Measurements from ENCODE around the gene RFTN1. TPM values are rescaled to one million over a fixed set of nuclear protein-coding genes. Genes with fewer than 3 reads are reported as not detected.

RFTN1 gene
- total and polyA plus RNA-seq, 9 donors = 25.2 to 63.1 (median 46.4) TPM

DNA sequence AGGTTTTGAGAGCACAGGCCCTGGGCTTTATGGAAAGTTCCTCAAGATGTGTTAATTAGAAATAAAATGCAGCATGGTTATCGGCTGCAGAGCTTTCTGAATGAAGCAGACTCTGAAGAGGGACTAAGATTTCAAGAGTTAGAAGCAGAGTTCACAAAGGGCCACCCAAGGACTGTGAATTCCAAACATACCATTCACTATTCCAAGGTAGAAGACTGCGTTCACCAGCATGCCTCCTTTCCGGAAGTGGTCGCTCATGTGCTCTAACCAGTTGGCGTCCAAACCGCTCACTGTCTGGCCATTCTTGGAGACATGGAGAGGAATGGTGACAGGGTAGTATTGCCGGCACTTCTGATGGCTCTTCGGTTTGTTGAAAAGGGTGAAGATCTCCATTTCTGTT, 143.6 kb downstream of the RFTN1 start:
- DNase-seq = no peak
- H3K4me3 ChIP-seq = no peak overlapping the region
- WGBS, 3 donors = 83 to 92% (median 89%) methylated on average over 8 of the region's 8 CpGs
- H3K4me1 ChIP-seq (ENCODE audit: insufficient read depth) = peaks cover 17% of the 10 kb centered on the region
- H3K27ac ChIP-seq = no peak overlapping the region
- no peak for TF ChIP-seq CTCF (IDR thresholded peaks at IDR 0.05)
- no peak for TF ChIP-seq POLR2A (IDR thresholded peaks at IDR 0.05)
- no peak for TF ChIP-seq EP300 (IDR thresholded peaks at IDR 0.05)
- no peaks in the 10 kb centered on the region for H3K36me3 ChIP-seq
- H3K9me3 ChIP-seq = no peaks in the 10 kb centered on the region
- intact Hi-C loops (cut with DNase I) = no loop called here
- H3K27me3 ChIP-seq = no peaks in the 10 kb centered on the region

DNA sequence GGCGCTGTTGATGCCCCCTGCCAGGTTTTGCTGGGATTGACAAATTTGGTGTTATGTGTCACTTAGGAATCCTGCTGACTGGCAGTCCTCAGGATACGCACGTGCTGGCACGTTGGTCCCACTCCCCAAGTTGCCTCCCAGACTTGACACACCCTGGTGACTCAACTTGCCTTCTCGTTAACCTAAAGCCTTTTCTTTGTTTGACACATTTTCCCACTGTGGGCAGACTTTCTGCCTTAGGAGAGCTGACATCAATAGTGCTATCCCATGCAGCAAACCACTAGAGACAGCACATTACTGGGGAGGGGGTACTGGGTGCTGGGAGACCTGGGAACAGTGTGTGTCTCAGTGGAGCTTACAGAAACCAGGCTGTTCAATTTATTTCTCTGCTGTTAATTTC, 144.2 kb downstream of the RFTN1 start:
- H3K4me1 ChIP-seq (ENCODE audit: insufficient read depth) = peaks cover 17% of the 10 kb centered on the region
- H3K4me3 ChIP-seq = no peak overlapping the region
- no peak for DNase-seq
- H3K36me3 ChIP-seq = no peaks in the 10 kb centered on the region
- 93 to 94% (median 94%) methylated on average over 5 of the region's 5 CpGs for WGBS, 3 donors
- no peaks in the 10 kb centered on the region for H3K27me3 ChIP-seq
- no peaks in the 10 kb centered on the region for H3K9me3 ChIP-seq
- TF ChIP-seq CTCF (IDR thresholded peaks at IDR 0.05) = no peak
- intact Hi-C loops (cut with DNase I) = no loop called here
- H3K27ac ChIP-seq = no peak overlapping the region

DNA sequence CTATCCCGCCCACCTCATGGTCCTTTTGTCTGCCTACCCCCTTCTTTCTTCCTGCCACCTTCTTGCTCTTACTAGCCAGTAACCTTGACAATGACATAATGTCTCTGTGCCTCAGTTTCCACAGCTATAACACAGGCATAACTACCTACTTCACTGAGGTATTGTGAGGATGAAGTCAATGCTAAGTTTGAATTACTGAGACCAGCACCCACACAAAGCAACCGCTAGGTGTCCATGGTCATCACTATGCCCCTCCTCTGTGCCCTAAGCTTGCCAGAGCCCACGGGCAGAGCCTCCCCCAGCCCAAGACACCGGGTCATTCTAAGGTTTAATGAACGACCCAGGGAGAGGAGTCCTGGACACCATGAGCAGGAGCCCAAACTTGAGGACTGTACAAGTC, 146.9 kb downstream of the RFTN1 start:
- peaks cover 9% of the 10 kb centered on the region for H3K4me1 ChIP-seq (ENCODE audit: insufficient read depth)
- WGBS, 3 donors = 79 to 91% (median 89%) methylated on average over 5 of the region's 5 CpGs
- TF ChIP-seq EP300 (IDR thresholded peaks at IDR 0.05) (no peak), CTCF (IDR thresholded peaks at IDR 0.05) (no peak), POLR2A (IDR thresholded peaks at IDR 0.05) (no peak)
- no peaks in the 10 kb centered on the region for H3K9me3 ChIP-seq
- no peak overlapping the region for H3K27ac ChIP-seq
- no peak overlapping the region for H3K4me3 ChIP-seq
- H3K36me3 ChIP-seq = no peaks in the 10 kb centered on the region
- intact Hi-C loops (cut with DNase I) = no loop called here
- DNase-seq = no peak
- H3K27me3 ChIP-seq = no peaks in the 10 kb centered on the region

- H3K27me3 ChIP-seq = no peaks in the 10 kb centered on the region
- TF ChIP-seq EP300 (IDR thresholded peaks at IDR 0.05) (no peak), CTCF (IDR thresholded peaks at IDR 0.05) (no peak)
- no peak overlapping the region for H3K4me3 ChIP-seq
- H3K36me3 ChIP-seq = no peaks in the 10 kb centered on the region
- H3K27ac ChIP-seq = no peak overlapping the region
- peaks cover 7% of the 10 kb centered on the region for H3K4me1 ChIP-seq (ENCODE audit: insufficient read depth)
- 88 to 92% (median 90%) methylated on average over 6 of the region's 6 CpGs for WGBS, 3 donors
- H3K9me3 ChIP-seq = no peaks in the 10 kb centered on the region
- intact Hi-C loops (cut with DNase I) = no loop called here
- no peak for DNase-seq
Observed at GRCh38 chr3:16365491-16366128, 147.9 kb downstream of the RFTN1 start.

Measured in ovary (tissue), 9 donors.